ENCODE measurements around the gene NHS.

NHS gene

GRCh38 chrX:17588303-17588702 lies 213.3 kb downstream of the NHS start:
- no peak for DNase-seq (ENCODE audit: low read depth)

- DNase-seq (ENCODE audit: low read depth), result peak; percentile 26
Measured at GRCh38 chrX:17590892-17591740, 216.1 kb downstream of the NHS start.

- DNase-seq (ENCODE audit: low read depth), result no peak
Measured at GRCh38 chrX:17591741-17592110, 216.7 kb downstream of the NHS start.

- DNase-seq (ENCODE audit: low read depth), result no peak
Measured at GRCh38 chrX:17592117-17592516, 217.1 kb downstream of the NHS start.

GRCh38 chrX:17594693-17595092 lies 219.7 kb downstream of the NHS start:
- no peak for DNase-seq (ENCODE audit: low read depth)

- no peak for DNase-seq (ENCODE audit: low read depth)
Measured at GRCh38 chrX:17595456-17596035, 220.5 kb downstream of the NHS start.

GRCh38 chrX:17596061-17596460 lies 221.1 kb downstream of the NHS start:
- DNase-seq (ENCODE audit: low read depth), result no peak

- no peak for DNase-seq (ENCODE audit: low read depth)
Measured at GRCh38 chrX:17596546-17597205, 221.7 kb downstream of the NHS start.

- DNase-seq (ENCODE audit: low read depth), result no peak
Measured at GRCh38 chrX:17597327-17597726, 222.3 kb downstream of the NHS start.

GRCh38 chrX:17597836-17598439 lies 222.9 kb downstream of the NHS start:
- no peak for DNase-seq (ENCODE audit: low read depth)

- DNase-seq (ENCODE audit: low read depth), result no peak
Measured at GRCh38 chrX:17601441-17602200, 226.6 kb downstream of the NHS start.

- no peak for DNase-seq (ENCODE audit: low read depth)
Measured at GRCh38 chrX:17602245-17602644, 227.2 kb downstream of the NHS start.

- no peak for DNase-seq (ENCODE audit: low read depth)
Measured at GRCh38 chrX:17603196-17603595, 228.2 kb downstream of the NHS start.

- DNase-seq (ENCODE audit: low read depth), result no peak
Measured at GRCh38 chrX:17605676-17606075, 230.7 kb downstream of the NHS start.

GRCh38 chrX:17606231-17606630 lies 231.2 kb downstream of the NHS start:
- DNase-seq (ENCODE audit: low read depth), result no peak

GRCh38 chrX:17608888-17609287 lies 233.9 kb downstream of the NHS start:
- no peak for DNase-seq (ENCODE audit: low read depth)

- DNase-seq (ENCODE audit: low read depth), result no peak
Measured at GRCh38 chrX:17610788-17611187, 235.8 kb downstream of the NHS start.

- no peak for DNase-seq (ENCODE audit: low read depth)
Measured at GRCh38 chrX:17613979-17614588, 239.1 kb downstream of the NHS start.

GRCh38 chrX:17616936-17617335 lies 241.9 kb downstream of the NHS start:
- no peak for DNase-seq (ENCODE audit: low read depth)

GRCh38 chrX:17617806-17618205 lies 242.8 kb downstream of the NHS start:
- DNase-seq (ENCODE audit: low read depth), result no peak

- no peak for DNase-seq (ENCODE audit: low read depth)
Measured at GRCh38 chrX:17621566-17622270, 246.7 kb downstream of the NHS start.

Data from activated T-cell treated with anti-CD3 and anti-CD28 coated beads for 24 hours (primary cell).